HepG2 (cell line): ENCODE results near the gene SFT2D1. TPM values are rescaled to one million over a fixed set of nuclear protein-coding genes. Genes with fewer than 3 reads are reported as not detected.

Experiments
- KLF12 ChIP-seq: sonication (generic); formaldehyde crosslinking; IDR thresholded peaks from 2 replicates; pipeline ENCODE4 v1.4.0; 2020; ENCODE audit warnings: missing genetic modification reagents, borderline replicate concordance
- NRL ChIP-seq: sonication (generic); formaldehyde crosslinking; IDR thresholded peaks from 2 replicates; pipeline ENCODE4 v1.5.0; 2020; ENCODE audit warnings: missing genetic modification reagents, mild to moderate bottlenecking, moderate library complexity, borderline replicate concordance
- PRPF4 ChIP-seq: fragments of 200-400 bp; formaldehyde crosslinking; IDR thresholded peaks from 2 replicates; pipeline ENCODE4 v1.6.1; 2016; ENCODE audit warnings: low read length, low read depth; ENCODE audit not compliant: poor library complexity, severe bottlenecking
- SETDB1 ChIP-seq: sonication (generic); formaldehyde crosslinking; IDR thresholded peaks from 2 replicates; pipeline ENCODE4 v1.5.1; 2020; ENCODE audit warnings: missing genetic modification reagents, mild to moderate bottlenecking, borderline replicate concordance
- YEATS4 ChIP-seq: sonication (generic); formaldehyde crosslinking; IDR thresholded peaks from 2 replicates; pipeline ENCODE4 v1.4.0; 2020; ENCODE audit warnings: missing genetic modification reagents, borderline replicate concordance
- ZC3H4 ChIP-seq: sonication (generic); formaldehyde crosslinking; IDR thresholded peaks from 2 replicates; pipeline ENCODE4 v1.4.0; 2020; ENCODE audit warnings: missing genetic modification reagents, borderline replicate concordance
- ZNF350 ChIP-seq: sonication (generic); formaldehyde crosslinking; IDR thresholded peaks from 2 replicates; pipeline ENCODE4 v1.4.0; 2020; ENCODE audit warnings: mild to moderate bottlenecking, low read depth, missing genetic modification reagents, borderline replicate concordance
- ZNF7 ChIP-seq: IDR thresholded peaks from 2 replicates; pipeline ENCODE4 v1.6.1; 2016; ENCODE audit warnings: missing biosample characterization, missing genetic modification reagents
- polyA plus RNA-seq, 8 experiments: library from polyadenylated mRNA; depleted of rRNA in 3 of 8; stranded (reverse) in 7 of 8; unstranded in 1 of 8; fragments of >200 nt; fragmentation: Illumina TruSeq in 4 of 8; extraction: Trizol in 4 of 8; gene quantifications; 2 replicates each; pipeline versions ENCODE4 v1.2.1 to v1.2.3, GENCODE V29; 2011 to 2016; ENCODE audit warnings: low read depth in 4 of 8, missing spikeins in 1 of 8, mixed read lengths in 1 of 8; ENCODE audit not compliant: insufficient read depth in 1 of 8
- total RNA-seq, 5 experiments: library from RNA; depleted of rRNA; stranded (reverse); fragments of >200 nt; fragmentation: Illumina TruSeq; extraction: Trizol; gene quantifications; 2 replicates each; pipeline ENCODE4 v1.2.3, GENCODE V29; 2016; ENCODE audit warnings: low read depth in 1 of 5
- TF ChIP-seq, protein P1 (sequence below): IDR thresholded peaks from 2 replicates; pipeline ENCODE4 v1.4.0; 2020; ENCODE audit warnings: mild to moderate bottlenecking, missing genetic modification reagents
- TF ChIP-seq, protein P2 (sequence below): sonication (generic); formaldehyde crosslinking; IDR thresholded peaks from 2 replicates; pipeline ENCODE4 v1.4.0; 2020; ENCODE audit warnings: missing genetic modification reagents
- TF ChIP-seq, protein P3 (sequence below): sonication (generic); formaldehyde crosslinking; IDR thresholded peaks from 2 replicates; pipeline ENCODE4 v1.4.0; 2020; ENCODE audit warnings: mild to moderate bottlenecking, missing genetic modification reagents
- TF ChIP-seq, protein P4 (sequence below): sonication (generic); formaldehyde crosslinking; IDR thresholded peaks from 2 replicates; pipeline ENCODE4 v1.5.1; 2020; ENCODE audit warnings: mild to moderate bottlenecking, missing genetic modification reagents, moderate library complexity
- TF ChIP-seq, protein P5 (sequence below): sonication (generic); formaldehyde crosslinking; conservative IDR thresholded peaks from 2 replicates; pipeline ENCODE4 v1.8.0; 2022; ENCODE audit warnings: low read depth, missing genetic modification reagents

The SFT2D1 gene
- total and polyA plus RNA-seq, 2 of the 13 experiments (the other 11 are each of a cell fraction or from before 2014, with no cell fraction given) = 115 to 147 TPM

DNA sequence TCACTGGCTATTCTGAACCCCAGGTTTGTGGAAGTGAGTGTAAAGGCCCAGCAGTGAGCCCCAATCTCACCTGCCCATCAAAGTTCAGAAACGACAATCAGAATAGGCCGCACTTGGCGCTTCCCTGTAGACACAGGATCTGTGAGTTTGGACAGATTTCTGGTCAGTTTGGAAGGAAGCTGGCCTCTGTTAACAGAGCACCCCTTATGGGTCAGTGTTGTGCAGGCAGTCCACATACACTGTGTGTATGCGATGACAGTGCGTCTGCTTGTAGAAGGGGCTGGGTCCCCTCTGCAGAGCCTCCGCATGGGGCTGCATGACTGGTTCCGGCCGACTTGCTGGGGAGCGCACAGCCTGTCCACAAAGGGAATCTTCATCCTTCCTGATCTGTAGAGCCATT is 43.8 kb upstream of the SFT2D1 start (continued):
- TF ChIP-seq, protein P1, sequence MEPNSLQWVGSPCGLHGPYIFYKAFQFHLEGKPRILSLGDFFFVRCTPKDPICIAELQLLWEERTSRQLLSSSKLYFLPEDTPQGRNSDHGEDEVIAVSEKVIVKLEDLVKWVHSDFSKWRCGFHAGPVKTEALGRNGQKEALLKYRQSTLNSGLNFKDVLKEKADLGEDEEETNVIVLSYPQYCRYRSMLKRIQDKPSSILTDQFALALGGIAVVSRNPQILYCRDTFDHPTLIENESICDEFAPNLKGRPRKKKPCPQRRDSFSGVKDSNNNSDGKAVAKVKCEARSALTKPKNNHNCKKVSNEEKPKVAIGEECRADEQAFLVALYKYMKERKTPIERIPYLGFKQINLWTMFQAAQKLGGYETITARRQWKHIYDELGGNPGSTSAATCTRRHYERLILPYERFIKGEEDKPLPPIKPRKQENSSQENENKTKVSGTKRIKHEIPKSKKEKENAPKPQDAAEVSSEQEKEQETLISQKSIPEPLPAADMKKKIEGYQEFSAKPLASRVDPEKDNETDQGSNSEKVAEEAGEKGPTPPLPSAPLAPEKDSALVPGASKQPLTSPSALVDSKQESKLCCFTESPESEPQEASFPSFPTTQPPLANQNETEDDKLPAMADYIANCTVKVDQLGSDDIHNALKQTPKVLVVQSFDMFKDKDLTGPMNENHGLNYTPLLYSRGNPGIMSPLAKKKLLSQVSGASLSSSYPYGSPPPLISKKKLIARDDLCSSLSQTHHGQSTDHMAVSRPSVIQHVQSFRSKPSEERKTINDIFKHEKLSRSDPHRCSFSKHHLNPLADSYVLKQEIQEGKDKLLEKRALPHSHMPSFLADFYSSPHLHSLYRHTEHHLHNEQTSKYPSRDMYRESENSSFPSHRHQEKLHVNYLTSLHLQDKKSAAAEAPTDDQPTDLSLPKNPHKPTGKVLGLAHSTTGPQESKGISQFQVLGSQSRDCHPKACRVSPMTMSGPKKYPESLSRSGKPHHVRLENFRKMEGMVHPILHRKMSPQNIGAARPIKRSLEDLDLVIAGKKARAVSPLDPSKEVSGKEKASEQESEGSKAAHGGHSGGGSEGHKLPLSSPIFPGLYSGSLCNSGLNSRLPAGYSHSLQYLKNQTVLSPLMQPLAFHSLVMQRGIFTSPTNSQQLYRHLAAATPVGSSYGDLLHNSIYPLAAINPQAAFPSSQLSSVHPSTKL = no peak
- TF ChIP-seq YEATS4 (CRISPR knock-in tag) (no peak), KLF12 (no peak), ZC3H4 (CRISPR knock-in tag) (no peak), PRPF4 (peak; percentile 65), NRL (CRISPR knock-in tag) (no peak), ZNF350 (peak; percentile 42; the same call in 1 of the 2 replicates), ZNF7 (CRISPR knock-in tag) (peak; percentile 38; the same call in 1 of the 2 replicates), SETDB1 (CRISPR knock-in tag) (no peak)
- TF ChIP-seq, protein P2, sequence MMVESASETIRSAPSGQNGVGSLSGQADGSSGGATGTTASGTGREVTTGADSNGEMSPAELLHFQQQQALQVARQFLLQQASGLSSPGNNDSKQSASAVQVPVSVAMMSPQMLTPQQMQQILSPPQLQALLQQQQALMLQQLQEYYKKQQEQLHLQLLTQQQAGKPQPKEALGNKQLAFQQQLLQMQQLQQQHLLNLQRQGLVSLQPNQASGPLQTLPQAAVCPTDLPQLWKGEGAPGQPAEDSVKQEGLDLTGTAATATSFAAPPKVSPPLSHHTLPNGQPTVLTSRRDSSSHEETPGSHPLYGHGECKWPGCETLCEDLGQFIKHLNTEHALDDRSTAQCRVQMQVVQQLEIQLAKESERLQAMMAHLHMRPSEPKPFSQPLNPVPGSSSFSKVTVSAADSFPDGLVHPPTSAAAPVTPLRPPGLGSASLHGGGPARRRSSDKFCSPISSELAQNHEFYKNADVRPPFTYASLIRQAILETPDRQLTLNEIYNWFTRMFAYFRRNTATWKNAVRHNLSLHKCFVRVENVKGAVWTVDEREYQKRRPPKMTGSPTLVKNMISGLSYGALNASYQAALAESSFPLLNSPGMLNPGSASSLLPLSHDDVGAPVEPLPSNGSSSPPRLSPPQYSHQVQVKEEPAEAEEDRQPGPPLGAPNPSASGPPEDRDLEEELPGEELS (CRISPR knock-in tag) = peak; percentile 23; the same call in 1 of the 2 replicates
- TF ChIP-seq, protein P3, sequence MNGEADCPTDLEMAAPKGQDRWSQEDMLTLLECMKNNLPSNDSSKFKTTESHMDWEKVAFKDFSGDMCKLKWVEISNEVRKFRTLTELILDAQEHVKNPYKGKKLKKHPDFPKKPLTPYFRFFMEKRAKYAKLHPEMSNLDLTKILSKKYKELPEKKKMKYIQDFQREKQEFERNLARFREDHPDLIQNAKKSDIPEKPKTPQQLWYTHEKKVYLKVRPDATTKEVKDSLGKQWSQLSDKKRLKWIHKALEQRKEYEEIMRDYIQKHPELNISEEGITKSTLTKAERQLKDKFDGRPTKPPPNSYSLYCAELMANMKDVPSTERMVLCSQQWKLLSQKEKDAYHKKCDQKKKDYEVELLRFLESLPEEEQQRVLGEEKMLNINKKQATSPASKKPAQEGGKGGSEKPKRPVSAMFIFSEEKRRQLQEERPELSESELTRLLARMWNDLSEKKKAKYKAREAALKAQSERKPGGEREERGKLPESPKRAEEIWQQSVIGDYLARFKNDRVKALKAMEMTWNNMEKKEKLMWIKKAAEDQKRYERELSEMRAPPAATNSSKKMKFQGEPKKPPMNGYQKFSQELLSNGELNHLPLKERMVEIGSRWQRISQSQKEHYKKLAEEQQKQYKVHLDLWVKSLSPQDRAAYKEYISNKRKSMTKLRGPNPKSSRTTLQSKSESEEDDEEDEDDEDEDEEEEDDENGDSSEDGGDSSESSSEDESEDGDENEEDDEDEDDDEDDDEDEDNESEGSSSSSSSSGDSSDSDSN = no peak
- TF ChIP-seq, protein P4, sequence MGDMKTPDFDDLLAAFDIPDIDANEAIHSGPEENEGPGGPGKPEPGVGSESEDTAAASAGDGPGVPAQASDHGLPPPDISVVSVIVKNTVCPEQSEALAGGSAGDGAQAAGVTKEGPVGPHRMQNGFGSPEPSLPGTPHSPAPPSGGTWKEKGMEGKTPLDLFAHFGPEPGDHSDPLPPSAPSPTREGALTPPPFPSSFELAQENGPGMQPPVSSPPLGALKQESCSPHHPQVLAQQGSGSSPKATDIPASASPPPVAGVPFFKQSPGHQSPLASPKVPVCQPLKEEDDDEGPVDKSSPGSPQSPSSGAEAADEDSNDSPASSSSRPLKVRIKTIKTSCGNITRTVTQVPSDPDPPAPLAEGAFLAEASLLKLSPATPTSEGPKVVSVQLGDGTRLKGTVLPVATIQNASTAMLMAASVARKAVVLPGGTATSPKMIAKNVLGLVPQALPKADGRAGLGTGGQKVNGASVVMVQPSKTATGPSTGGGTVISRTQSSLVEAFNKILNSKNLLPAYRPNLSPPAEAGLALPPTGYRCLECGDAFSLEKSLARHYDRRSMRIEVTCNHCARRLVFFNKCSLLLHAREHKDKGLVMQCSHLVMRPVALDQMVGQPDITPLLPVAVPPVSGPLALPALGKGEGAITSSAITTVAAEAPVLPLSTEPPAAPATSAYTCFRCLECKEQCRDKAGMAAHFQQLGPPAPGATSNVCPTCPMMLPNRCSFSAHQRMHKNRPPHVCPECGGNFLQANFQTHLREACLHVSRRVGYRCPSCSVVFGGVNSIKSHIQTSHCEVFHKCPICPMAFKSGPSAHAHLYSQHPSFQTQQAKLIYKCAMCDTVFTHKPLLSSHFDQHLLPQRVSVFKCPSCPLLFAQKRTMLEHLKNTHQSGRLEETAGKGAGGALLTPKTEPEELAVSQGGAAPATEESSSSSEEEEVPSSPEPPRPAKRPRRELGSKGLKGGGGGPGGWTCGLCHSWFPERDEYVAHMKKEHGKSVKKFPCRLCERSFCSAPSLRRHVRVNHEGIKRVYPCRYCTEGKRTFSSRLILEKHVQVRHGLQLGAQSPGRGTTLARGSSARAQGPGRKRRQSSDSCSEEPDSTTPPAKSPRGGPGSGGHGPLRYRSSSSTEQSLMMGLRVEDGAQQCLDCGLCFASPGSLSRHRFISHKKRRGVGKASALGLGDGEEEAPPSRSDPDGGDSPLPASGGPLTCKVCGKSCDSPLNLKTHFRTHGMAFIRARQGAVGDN (CRISPR knock-in tag) = peak; percentile 62
- TF ChIP-seq, protein P5, sequence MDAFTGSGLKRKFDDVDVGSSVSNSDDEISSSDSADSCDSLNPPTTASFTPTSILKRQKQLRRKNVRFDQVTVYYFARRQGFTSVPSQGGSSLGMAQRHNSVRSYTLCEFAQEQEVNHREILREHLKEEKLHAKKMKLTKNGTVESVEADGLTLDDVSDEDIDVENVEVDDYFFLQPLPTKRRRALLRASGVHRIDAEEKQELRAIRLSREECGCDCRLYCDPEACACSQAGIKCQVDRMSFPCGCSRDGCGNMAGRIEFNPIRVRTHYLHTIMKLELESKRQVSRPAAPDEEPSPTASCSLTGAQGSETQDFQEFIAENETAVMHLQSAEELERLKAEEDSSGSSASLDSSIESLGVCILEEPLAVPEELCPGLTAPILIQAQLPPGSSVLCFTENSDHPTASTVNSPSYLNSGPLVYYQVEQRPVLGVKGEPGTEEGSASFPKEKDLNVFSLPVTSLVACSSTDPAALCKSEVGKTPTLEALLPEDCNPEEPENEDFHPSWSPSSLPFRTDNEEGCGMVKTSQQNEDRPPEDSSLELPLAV = no peak
